ENCODE data around the gene ALDH1L1.

DNA sequence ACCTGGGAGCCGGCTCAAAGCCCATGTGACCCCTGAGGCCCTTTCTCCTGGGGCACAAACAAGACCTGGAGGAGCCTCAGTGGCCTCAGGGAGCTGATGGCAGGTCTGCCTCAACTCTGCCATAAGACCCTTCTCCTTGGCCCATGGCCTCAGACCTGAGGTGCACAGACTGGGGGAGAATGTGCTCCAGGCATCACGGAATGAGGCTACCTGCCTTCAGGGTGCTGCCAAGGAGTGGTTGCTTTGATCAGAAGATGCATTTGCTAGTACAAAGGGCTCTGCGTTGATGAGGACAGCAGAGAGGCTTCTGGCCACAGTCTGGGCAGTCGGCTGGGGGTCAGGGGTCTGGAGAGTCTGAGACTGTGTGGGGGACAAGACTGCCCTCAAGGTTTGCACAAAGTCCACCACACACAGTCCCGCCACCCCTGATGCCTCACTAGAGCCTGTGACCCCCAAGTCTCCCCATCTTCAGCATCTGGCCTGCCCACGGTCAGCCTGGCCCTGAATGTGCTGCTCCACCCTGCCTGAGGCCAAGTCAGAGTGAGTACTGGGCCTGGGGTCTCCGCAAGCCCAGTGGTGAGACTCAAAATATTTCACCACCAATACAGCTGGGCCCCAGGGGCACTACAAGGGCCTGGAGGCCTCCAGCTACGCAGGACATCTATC lies 26.6 kb downstream of the ALDH1L1 start:
- TF ChIP-seq CTCF (IDR thresholded peaks at IDR 0.05) (no peak), REST (IDR thresholded peaks at IDR 0.05; ENCODE audit: insufficient read depth in 1 of 2, low read depth in 2 of 2, low read length in 1 of 2) (no peak)
